Bronchial epithelial cell (primary cell): Measurements from ENCODE around the gene RPP30. TPM values are rescaled to one million over a fixed set of nuclear protein-coding genes. Genes with fewer than 3 reads are reported as not detected.

Source experiments
- DNase-seq: peaks from one replicate; pipeline ENCODE4 v3.0.0-alpha.2; 2010; ENCODE audit warnings: low read depth
- FAIRE-seq: peaks from 2 replicates; lab custom pipeline; 2011; peaks lifted over from hg19 to GRCh38; lab: Jason Lieb, UNC
- H3K27me3 ChIP-seq: 2 replicates; pipeline ENCODE4 v1.5.1; 2011; ENCODE audit warnings: low read length; ENCODE audit not compliant: control insufficient read depth, insufficient read depth
- H3K36me3 ChIP-seq: 2 replicates; pipeline ENCODE4 v1.5.1; 2011; ENCODE audit warnings: low read length; ENCODE audit not compliant: control insufficient read depth, insufficient read depth
- H3K4me3 ChIP-seq: 2 replicates; pipeline ENCODE4 v1.5.1; 2011; ENCODE audit warnings: mild to moderate bottlenecking, low read depth, low read length, control low read depth
- total RNA-seq: library from RNA; depleted of rRNA; stranded (reverse); fragments of >200 nt; gene quantifications from 2 replicates; pipeline ENCODE4 v1.2.1, GENCODE V29; 2014
- TF ChIP-seq, protein P1 (sequence below): IDR thresholded peaks from 2 replicates; pipeline ENCODE4 v1.5.1; 2011; ENCODE audit warnings: mild to moderate bottlenecking, moderate library complexity, low read length, control low read depth, inconsistent platforms; ENCODE audit not compliant: insufficient read depth, severe bottlenecking

The RPP30 gene
- total RNA-seq, 1 donor from 2014 or later, result 25.0 TPM

DNA sequence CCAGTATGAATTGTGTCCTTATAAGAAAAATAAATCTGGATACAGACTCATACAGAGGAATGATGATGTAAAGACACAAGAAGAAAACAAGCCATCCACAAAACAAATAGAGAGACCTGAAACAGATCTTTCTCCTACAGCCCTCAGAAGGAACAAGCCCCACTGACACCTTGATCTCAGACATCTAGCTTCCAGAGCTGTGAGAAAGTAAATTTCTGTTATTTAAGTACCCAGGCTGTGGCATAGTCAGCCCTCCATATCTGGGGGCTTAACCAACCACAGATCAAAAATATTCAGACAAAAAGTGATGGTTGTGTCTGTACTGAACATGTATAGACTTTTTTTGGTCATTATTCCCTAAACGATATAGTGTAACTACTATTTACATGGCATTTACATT is 73.0 kb downstream of the RPP30 start:
- DNase-seq (no peak), FAIRE-seq (no peak)
- Histone ChIP-seq H3K36me3 (no peaks in the 10 kb centered on the region), H3K27me3 (no peaks in the 10 kb centered on the region), H3K4me3 (no peak overlapping the region)
- TF ChIP-seq, protein P1, sequence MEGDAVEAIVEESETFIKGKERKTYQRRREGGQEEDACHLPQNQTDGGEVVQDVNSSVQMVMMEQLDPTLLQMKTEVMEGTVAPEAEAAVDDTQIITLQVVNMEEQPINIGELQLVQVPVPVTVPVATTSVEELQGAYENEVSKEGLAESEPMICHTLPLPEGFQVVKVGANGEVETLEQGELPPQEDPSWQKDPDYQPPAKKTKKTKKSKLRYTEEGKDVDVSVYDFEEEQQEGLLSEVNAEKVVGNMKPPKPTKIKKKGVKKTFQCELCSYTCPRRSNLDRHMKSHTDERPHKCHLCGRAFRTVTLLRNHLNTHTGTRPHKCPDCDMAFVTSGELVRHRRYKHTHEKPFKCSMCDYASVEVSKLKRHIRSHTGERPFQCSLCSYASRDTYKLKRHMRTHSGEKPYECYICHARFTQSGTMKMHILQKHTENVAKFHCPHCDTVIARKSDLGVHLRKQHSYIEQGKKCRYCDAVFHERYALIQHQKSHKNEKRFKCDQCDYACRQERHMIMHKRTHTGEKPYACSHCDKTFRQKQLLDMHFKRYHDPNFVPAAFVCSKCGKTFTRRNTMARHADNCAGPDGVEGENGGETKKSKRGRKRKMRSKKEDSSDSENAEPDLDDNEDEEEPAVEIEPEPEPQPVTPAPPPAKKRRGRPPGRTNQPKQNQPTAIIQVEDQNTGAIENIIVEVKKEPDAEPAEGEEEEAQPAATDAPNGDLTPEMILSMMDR, result no peak

- H3K27me3 ChIP-seq, result no peaks in the 10 kb centered on the region
- H3K36me3 ChIP-seq, result no peaks in the 10 kb centered on the region
- TF ChIP-seq, protein P1, result no peak
- FAIRE-seq, result no peak
- no peak for DNase-seq
- H3K4me3 ChIP-seq, result no peak overlapping the region
These were observed 73.8 kb downstream of the RPP30 start for GRCh38 chr10:90945491-90946070.

DNA sequence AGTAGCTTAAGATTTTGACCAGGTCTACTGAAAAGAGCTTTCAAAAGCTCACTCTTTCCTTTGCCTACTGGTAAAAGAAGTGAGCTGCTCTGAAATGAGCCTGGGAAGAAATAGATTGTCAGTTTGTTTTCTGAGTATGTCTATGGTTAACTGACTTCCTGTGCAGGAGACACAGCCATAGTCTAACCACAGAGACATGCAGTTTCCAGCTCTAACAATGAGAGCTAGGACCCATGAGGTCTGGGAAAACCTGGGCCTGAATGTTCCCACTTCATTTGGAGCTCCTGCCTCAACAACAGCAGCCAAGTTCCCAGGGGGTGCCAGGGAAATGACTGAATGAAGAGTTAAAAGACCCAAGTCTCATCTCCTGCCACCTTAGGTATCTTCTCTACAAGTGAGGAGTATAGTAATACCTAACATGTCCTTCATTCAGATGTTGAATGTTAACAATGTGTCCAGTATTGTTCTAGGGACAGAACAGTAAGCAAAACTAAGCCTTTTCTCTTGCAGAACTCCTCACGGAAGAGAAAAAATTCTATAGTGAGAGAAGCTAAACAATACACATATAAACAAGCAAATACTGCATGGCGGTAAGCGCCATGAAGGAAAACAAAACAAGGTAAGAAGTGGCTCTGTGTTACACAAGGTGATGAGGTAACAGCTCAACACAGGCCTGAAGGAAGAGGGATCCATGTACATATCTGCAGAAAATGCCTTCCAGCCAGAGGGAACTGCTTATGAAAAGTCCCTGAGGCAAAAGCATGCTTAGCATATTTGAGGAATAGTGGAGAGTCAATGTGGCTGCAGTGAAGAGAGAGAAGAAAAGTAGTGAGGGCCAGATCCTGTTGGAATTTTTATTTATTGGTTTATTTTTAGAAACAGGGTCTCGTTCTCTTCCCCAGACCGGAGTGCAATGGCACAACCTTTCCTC is 75.5 kb downstream of the RPP30 start:
- TF ChIP-seq, protein P1, result no peak
- Histone ChIP-seq H3K27me3 (no peaks in the 10 kb centered on the region), H3K4me3 (no peak overlapping the region), H3K36me3 (no peaks in the 10 kb centered on the region)
- FAIRE-seq (no peak), DNase-seq (no peak)

Other genes with a start within 250 kb of the RPP30 start
- gene HTR7, start 13.9 kb upstream of the RPP30 start, total RNA-seq, result 15.5 and 16.3 TPM in 2 replicates
- gene ANKRD1, start 49.1 kb downstream of the RPP30 start, total RNA-seq, result under 0.01 TPM in 1 of 2 replicates, not detected in the other